ENCODE measurements around the gene ARAP1.

The ARAP1 gene

GRCh38 chr11:72772059-72772458, 19.9 kb upstream of the ARAP1 start:
- no CpG with 5 or more reads among the region's 12 CpGs for WGBS (ENCODE audit: insufficient coverage, insufficient read length)
- Histone ChIP-seq H3K4me1 (ENCODE audit: control insufficient read depth, insufficient read depth, low read length) (peaks cover 5% of the 10 kb centered on the region; the same call in 1 of the 2 replicates), H3K4me3 (ENCODE audit: low read length) (no peak overlapping the region), H3K9me3 (ENCODE audit: control insufficient read depth, insufficient read depth, low read length) (no peaks in the 10 kb centered on the region), H3K27ac (ENCODE audit: low read length) (no peak overlapping the region), H3K27me3 (ENCODE audit: control insufficient read depth, insufficient read depth, low read length) (no peaks in the 10 kb centered on the region), H3K36me3 (ENCODE audit: control insufficient read depth, insufficient read depth, low read length) (no peaks in the 10 kb centered on the region)
- DNase-seq (ENCODE audit: low read depth, low spot score), result no peak

GRCh38 chr11:72771507-72771906, 19.3 kb upstream of the ARAP1 start:
- no CpG with 5 or more reads among the region's 4 CpGs for WGBS (ENCODE audit: insufficient coverage, insufficient read length)
- H3K27ac ChIP-seq (ENCODE audit: low read length), result no peak overlapping the region
- H3K36me3 ChIP-seq (ENCODE audit: control insufficient read depth, insufficient read depth, low read length), result no peaks in the 10 kb centered on the region
- H3K4me1 ChIP-seq (ENCODE audit: control insufficient read depth, insufficient read depth, low read length), result peaks cover 5% of the 10 kb centered on the region; the same call in 1 of the 2 replicates
- no peaks in the 10 kb centered on the region for H3K27me3 ChIP-seq (ENCODE audit: control insufficient read depth, insufficient read depth, low read length)
- no peak for DNase-seq (ENCODE audit: low read depth, low spot score)
- H3K4me3 ChIP-seq (ENCODE audit: low read length), result no peak overlapping the region
- H3K9me3 ChIP-seq (ENCODE audit: control insufficient read depth, insufficient read depth, low read length), result no peaks in the 10 kb centered on the region

DNA sequence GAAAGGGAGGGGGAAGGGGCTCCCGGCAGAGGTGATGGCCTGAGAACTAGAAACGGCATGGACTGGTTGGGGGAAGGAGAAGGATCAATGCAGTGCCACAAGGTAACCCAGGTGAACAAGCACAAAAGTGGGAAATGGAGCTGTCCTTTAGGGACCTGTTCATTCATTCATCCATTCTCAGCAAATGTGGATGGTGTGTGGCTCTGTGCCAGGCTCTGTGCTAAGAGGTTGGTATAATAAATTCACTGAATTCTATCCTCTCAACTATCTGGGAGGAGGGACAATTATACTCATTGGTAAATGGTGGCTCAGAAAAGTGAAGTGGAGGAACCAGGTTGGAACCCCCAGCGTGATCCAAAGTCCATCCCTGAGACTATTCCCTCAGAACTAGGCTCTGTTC, 18.6 kb upstream of the ARAP1 start:
- no peaks in the 10 kb centered on the region for H3K27me3 ChIP-seq (ENCODE audit: control insufficient read depth, insufficient read depth, low read length)
- no peak overlapping the region for H3K4me3 ChIP-seq (ENCODE audit: low read length)
- H3K27ac ChIP-seq (ENCODE audit: low read length), result no peak overlapping the region
- no peaks in the 10 kb centered on the region for H3K9me3 ChIP-seq (ENCODE audit: control insufficient read depth, insufficient read depth, low read length)
- WGBS (ENCODE audit: insufficient coverage, insufficient read length), result no CpG with 5 or more reads among the region's 3 CpGs
- DNase-seq (ENCODE audit: low read depth, low spot score), result no peak
- H3K4me1 ChIP-seq (ENCODE audit: control insufficient read depth, insufficient read depth, low read length), result peaks cover 5% of the 10 kb centered on the region; the same call in 1 of the 2 replicates
- H3K36me3 ChIP-seq (ENCODE audit: control insufficient read depth, insufficient read depth, low read length), result no peaks in the 10 kb centered on the region

GRCh38 chr11:72769680-72770079, 17.5 kb upstream of the ARAP1 start:
- no peak for DNase-seq (ENCODE audit: low read depth, low spot score)
- H3K27me3 ChIP-seq (ENCODE audit: control insufficient read depth, insufficient read depth, low read length), result no peaks in the 10 kb centered on the region
- WGBS (ENCODE audit: insufficient coverage, insufficient read length), result no CpG with 5 or more reads among the region's 4 CpGs
- H3K27ac ChIP-seq (ENCODE audit: low read length), result no peak overlapping the region
- H3K4me1 ChIP-seq (ENCODE audit: control insufficient read depth, insufficient read depth, low read length), result peaks cover 6% of the 10 kb centered on the region; the same call in 1 of the 2 replicates
- H3K9me3 ChIP-seq (ENCODE audit: control insufficient read depth, insufficient read depth, low read length), result no peaks in the 10 kb centered on the region
- no peaks in the 10 kb centered on the region for H3K36me3 ChIP-seq (ENCODE audit: control insufficient read depth, insufficient read depth, low read length)
- H3K4me3 ChIP-seq (ENCODE audit: low read length), result no peak overlapping the region

- WGBS (ENCODE audit: insufficient coverage, insufficient read length), result no CpG with 5 or more reads among the region's 3 CpGs
- H3K27ac ChIP-seq (ENCODE audit: low read length), result no peak overlapping the region
- H3K4me1 ChIP-seq (ENCODE audit: control insufficient read depth, insufficient read depth, low read length), result peaks cover 8% of the 10 kb centered on the region; the same call in 1 of the 2 replicates
- no peaks in the 10 kb centered on the region for H3K27me3 ChIP-seq (ENCODE audit: control insufficient read depth, insufficient read depth, low read length)
- H3K4me3 ChIP-seq (ENCODE audit: low read length), result no peak overlapping the region
- no peaks in the 10 kb centered on the region for H3K36me3 ChIP-seq (ENCODE audit: control insufficient read depth, insufficient read depth, low read length)
- no peaks in the 10 kb centered on the region for H3K9me3 ChIP-seq (ENCODE audit: control insufficient read depth, insufficient read depth, low read length)
- no peak for DNase-seq (ENCODE audit: low read depth, low spot score)
Observed at GRCh38 chr11:72768581-72768980, 16.4 kb upstream of the ARAP1 start.

- no peak for DNase-seq (ENCODE audit: low read depth, low spot score)
- WGBS (ENCODE audit: insufficient coverage, insufficient read length), result no CpG with 5 or more reads among the region's 4 CpGs
- peaks cover 8% of the 10 kb centered on the region; the same call in 1 of the 2 replicates for H3K4me1 ChIP-seq (ENCODE audit: control insufficient read depth, insufficient read depth, low read length)
- no peaks in the 10 kb centered on the region for H3K27me3 ChIP-seq (ENCODE audit: control insufficient read depth, insufficient read depth, low read length)
- H3K9me3 ChIP-seq (ENCODE audit: control insufficient read depth, insufficient read depth, low read length), result no peaks in the 10 kb centered on the region
- no peak overlapping the region for H3K4me3 ChIP-seq (ENCODE audit: low read length)
- no peak overlapping the region for H3K27ac ChIP-seq (ENCODE audit: low read length)
- no peaks in the 10 kb centered on the region for H3K36me3 ChIP-seq (ENCODE audit: control insufficient read depth, insufficient read depth, low read length)
Observed at GRCh38 chr11:72767203-72768062, 15.2 kb upstream of the ARAP1 start.

- Histone ChIP-seq H3K27ac (ENCODE audit: low read length) (no peak overlapping the region), H3K9me3 (ENCODE audit: control insufficient read depth, insufficient read depth, low read length) (no peaks in the 10 kb centered on the region), H3K4me1 (ENCODE audit: control insufficient read depth, insufficient read depth, low read length) (peaks cover 8% of the 10 kb centered on the region; the same call in 1 of the 2 replicates), H3K4me3 (ENCODE audit: low read length) (no peak overlapping the region), H3K27me3 (ENCODE audit: control insufficient read depth, insufficient read depth, low read length) (no peaks in the 10 kb centered on the region), H3K36me3 (ENCODE audit: control insufficient read depth, insufficient read depth, low read length) (no peaks in the 10 kb centered on the region)
- no CpG with 5 or more reads among the region's 12 CpGs for WGBS (ENCODE audit: insufficient coverage, insufficient read length)
- no peak for DNase-seq (ENCODE audit: low read depth, low spot score)
Observed at GRCh38 chr11:72766152-72766902, 14.1 kb upstream of the ARAP1 start.

- peak; percentile 64 for DNase-seq (ENCODE audit: low read depth, low spot score)
- WGBS (ENCODE audit: insufficient coverage, insufficient read length), result no CpG with 5 or more reads among the region's 13 CpGs
- H3K4me1 ChIP-seq (ENCODE audit: control insufficient read depth, insufficient read depth, low read length), result peaks cover 8% of the 10 kb centered on the region; the same call in 1 of the 2 replicates
Observed at GRCh38 chr11:72764503-72764902, 12.3 kb upstream of the ARAP1 start.

GRCh38 chr11:72763823-72764222, 11.6 kb upstream of the ARAP1 start:
- Histone ChIP-seq H3K27me3 (ENCODE audit: control insufficient read depth, insufficient read depth, low read length) (no peaks in the 10 kb centered on the region), H3K4me1 (ENCODE audit: control insufficient read depth, insufficient read depth, low read length) (peaks cover 8% of the 10 kb centered on the region; the same call in 1 of the 2 replicates), H3K36me3 (ENCODE audit: control insufficient read depth, insufficient read depth, low read length) (no peaks in the 10 kb centered on the region), H3K9me3 (ENCODE audit: control insufficient read depth, insufficient read depth, low read length) (no peaks in the 10 kb centered on the region), H3K27ac (ENCODE audit: low read length) (no peak overlapping the region), H3K4me3 (ENCODE audit: low read length) (no peak overlapping the region)
- no CpG with 5 or more reads among the region's 4 CpGs for WGBS (ENCODE audit: insufficient coverage, insufficient read length)
- DNase-seq (ENCODE audit: low read depth, low spot score), result no peak

More at GRCh38 chr11:72764503-72764902, 12.3 kb upstream of the ARAP1 start:
- Histone ChIP-seq H3K9me3 (ENCODE audit: control insufficient read depth, insufficient read depth, low read length) (no peaks in the 10 kb centered on the region), H3K27ac (ENCODE audit: low read length) (no peak overlapping the region), H3K36me3 (ENCODE audit: control insufficient read depth, insufficient read depth, low read length) (no peaks in the 10 kb centered on the region), H3K4me3 (ENCODE audit: low read length) (no peak overlapping the region), H3K27me3 (ENCODE audit: control insufficient read depth, insufficient read depth, low read length) (no peaks in the 10 kb centered on the region)

DNA sequence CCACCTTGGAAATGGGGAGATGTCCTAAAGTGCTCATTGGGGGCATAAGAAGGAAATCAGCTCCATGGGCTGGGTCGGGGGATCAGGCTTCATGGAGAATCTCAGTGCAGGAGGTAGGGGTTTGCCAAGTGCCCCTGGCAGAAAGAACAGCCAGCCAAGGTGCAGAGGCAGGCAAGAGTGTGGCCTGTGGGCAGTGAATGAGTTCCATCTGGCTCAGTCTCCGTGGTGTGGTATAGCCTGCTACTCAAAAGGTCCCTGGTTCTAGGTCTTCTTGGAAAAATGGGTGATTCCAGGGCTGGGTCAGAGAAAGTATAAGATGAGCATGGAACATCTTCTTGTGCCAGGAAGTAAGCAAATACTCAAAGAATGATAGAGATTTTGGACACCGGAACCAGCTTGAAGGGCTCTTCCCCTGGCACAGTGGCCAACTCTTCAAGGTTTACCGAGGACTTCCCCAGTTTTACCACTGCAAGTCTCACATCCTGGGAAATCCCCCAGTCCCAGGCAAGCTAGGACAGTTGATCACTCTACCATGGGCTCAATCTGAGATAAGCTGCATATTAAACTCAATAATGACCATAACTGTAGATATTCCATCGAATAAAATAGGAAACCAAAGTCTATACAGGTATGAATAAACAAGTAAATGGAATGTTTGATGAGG, 10.6 kb upstream of the ARAP1 start:
- peaks cover 3% of the 10 kb centered on the region; the same call in 1 of the 2 replicates for H3K4me1 ChIP-seq (ENCODE audit: control insufficient read depth, insufficient read depth, low read length)
- H3K36me3 ChIP-seq (ENCODE audit: control insufficient read depth, insufficient read depth, low read length), result no peaks in the 10 kb centered on the region
- DNase-seq (ENCODE audit: low read depth, low spot score), result no peak
- WGBS (ENCODE audit: insufficient coverage, insufficient read length), result no CpG with 5 or more reads among the region's 5 CpGs
- no peak overlapping the region for H3K27ac ChIP-seq (ENCODE audit: low read length)
- no peaks in the 10 kb centered on the region for H3K9me3 ChIP-seq (ENCODE audit: control insufficient read depth, insufficient read depth, low read length)
- H3K27me3 ChIP-seq (ENCODE audit: control insufficient read depth, insufficient read depth, low read length), result no peaks in the 10 kb centered on the region
- H3K4me3 ChIP-seq (ENCODE audit: low read length), result no peak overlapping the region
